ENCODE data around the gene ZSCAN22. TPM values are rescaled to one million over a fixed set of nuclear protein-coding genes. Genes with fewer than 3 reads are reported as not detected.
"Not testable (repeated sequence)": the region's sequence is repeated elsewhere in the genome, so short reads cannot be mapped to it uniquely, and the experiment has no call there.

Gene ZSCAN22
- total RNA-seq, 1 donor from 2014 or later, result 5.4 TPM

- peaks cover 56% of the 10 kb centered on the region for H3K36me3 Mint-ChIP-seq
- no peak for DNase-seq (ENCODE audit: extremely low spot score, unreplicated experiment)
- H3K9me3 Mint-ChIP-seq, result no peaks in the 10 kb centered on the region
- TF ChIP-seq, protein P1, sequence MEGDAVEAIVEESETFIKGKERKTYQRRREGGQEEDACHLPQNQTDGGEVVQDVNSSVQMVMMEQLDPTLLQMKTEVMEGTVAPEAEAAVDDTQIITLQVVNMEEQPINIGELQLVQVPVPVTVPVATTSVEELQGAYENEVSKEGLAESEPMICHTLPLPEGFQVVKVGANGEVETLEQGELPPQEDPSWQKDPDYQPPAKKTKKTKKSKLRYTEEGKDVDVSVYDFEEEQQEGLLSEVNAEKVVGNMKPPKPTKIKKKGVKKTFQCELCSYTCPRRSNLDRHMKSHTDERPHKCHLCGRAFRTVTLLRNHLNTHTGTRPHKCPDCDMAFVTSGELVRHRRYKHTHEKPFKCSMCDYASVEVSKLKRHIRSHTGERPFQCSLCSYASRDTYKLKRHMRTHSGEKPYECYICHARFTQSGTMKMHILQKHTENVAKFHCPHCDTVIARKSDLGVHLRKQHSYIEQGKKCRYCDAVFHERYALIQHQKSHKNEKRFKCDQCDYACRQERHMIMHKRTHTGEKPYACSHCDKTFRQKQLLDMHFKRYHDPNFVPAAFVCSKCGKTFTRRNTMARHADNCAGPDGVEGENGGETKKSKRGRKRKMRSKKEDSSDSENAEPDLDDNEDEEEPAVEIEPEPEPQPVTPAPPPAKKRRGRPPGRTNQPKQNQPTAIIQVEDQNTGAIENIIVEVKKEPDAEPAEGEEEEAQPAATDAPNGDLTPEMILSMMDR (conservative IDR thresholded peaks at IDR 0.05), result no peak
- H3K27me3 Mint-ChIP-seq, result no peaks in the 10 kb centered on the region
- H3K4me3 Mint-ChIP-seq, result peak overlapping the region; percentile 100
- peaks cover 14% of the 10 kb centered on the region for H3K4me1 Mint-ChIP-seq (ENCODE audit: unreplicated experiment)
- H3K27ac Mint-ChIP-seq, result peak overlapping the region; percentile 97
Measured at GRCh38 chr19:58305932-58306323, 20.9 kb upstream of the ZSCAN22 start.

- Mint-ChIP-seq H3K36me3 (peaks cover 56% of the 10 kb centered on the region), H3K27me3 (no peaks in the 10 kb centered on the region)
- TF ChIP-seq, protein P1 (conservative IDR thresholded peaks at IDR 0.05), result no peak
Measured at GRCh38 chr19:58307736-58308135, 19.1 kb upstream of the ZSCAN22 start.

GRCh38 chr19:58310685-58311084, 16.1 kb upstream of the ZSCAN22 start:
- H3K27ac Mint-ChIP-seq; H3K4me3 Mint-ChIP-seq; DNase-seq (ENCODE audit: extremely low spot score, unreplicated experiment); H3K27me3 Mint-ChIP-seq; H3K4me1 Mint-ChIP-seq (ENCODE audit: unreplicated experiment); H3K9me3 Mint-ChIP-seq: not testable (repeated sequence)
- TF ChIP-seq, protein P1 (conservative IDR thresholded peaks at IDR 0.05), result peak; percentile 70
- peaks cover 64% of the 10 kb centered on the region for H3K36me3 Mint-ChIP-seq

More at GRCh38 chr19:58307736-58308135, 19.1 kb upstream of the ZSCAN22 start:
- H3K27ac Mint-ChIP-seq, result no peak overlapping the region
- DNase-seq (ENCODE audit: extremely low spot score, unreplicated experiment), result no peak
- H3K4me1 Mint-ChIP-seq (ENCODE audit: unreplicated experiment), result peaks cover 14% of the 10 kb centered on the region
- no peaks in the 10 kb centered on the region for H3K9me3 Mint-ChIP-seq
- peak overlapping the region; percentile 21 for H3K4me3 Mint-ChIP-seq

DNA sequence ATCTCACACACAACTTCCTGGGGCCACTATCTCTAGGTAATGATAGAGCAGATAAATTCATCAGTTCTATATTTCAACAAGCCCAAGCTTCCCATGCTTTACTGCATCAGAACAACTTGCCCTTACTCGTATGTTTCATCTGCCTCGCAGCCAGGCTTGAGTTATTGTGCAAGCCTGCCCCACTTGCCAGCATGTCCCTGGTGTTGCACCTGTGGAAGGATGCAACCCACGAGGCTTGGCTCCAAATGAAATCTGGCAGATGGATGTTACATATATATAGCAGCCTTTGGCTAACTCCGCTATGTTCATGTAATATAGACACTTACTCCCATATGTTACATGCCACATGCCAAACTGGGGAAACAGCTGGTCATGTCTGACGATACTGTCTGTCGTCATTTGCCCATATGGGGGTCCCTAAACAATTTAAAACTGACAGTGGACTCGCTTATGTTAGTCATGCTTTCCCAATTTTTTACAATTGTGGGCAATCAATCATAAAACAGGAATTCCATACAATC, 15.4 kb upstream of the ZSCAN22 start:
- no peak for DNase-seq (ENCODE audit: extremely low spot score, unreplicated experiment)
- Mint-ChIP-seq H3K27me3 (no peaks in the 10 kb centered on the region), H3K4me3 (no peak overlapping the region), H3K9me3 (no peaks in the 10 kb centered on the region), H3K36me3 (peaks cover 58% of the 10 kb centered on the region), H3K27ac (no peak overlapping the region), H3K4me1 (ENCODE audit: unreplicated experiment) (no peaks in the 10 kb centered on the region)
- TF ChIP-seq, protein P1 (conservative IDR thresholded peaks at IDR 0.05), result no peak

DNA sequence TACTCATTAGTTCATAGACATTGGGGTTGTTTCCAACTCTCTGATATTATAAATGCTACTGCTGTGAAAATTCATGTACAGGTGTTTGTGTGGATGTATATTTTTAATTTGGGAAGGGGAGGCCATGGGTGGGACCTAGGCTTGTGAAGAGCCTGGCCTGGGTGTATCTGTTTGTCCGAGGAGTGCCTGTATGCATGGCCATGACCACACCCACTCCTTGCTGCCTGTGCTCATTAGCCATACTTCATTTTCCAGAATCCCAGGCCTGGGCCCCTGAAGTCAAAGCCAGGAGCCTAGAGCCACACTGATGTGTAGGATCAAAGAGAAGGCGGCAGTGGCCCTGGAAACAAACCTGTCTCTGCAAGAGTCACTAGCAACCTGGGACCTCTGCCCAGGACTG, 11.2 kb upstream of the ZSCAN22 start:
- Mint-ChIP-seq H3K4me1 (ENCODE audit: unreplicated experiment) (no peaks in the 10 kb centered on the region), H3K9me3 (no peaks in the 10 kb centered on the region), H3K4me3 (no peak overlapping the region), H3K27ac (no peak overlapping the region), H3K36me3 (peaks cover 28% of the 10 kb centered on the region), H3K27me3 (no peaks in the 10 kb centered on the region)
- no peak for DNase-seq (ENCODE audit: extremely low spot score, unreplicated experiment)
- TF ChIP-seq, protein P1 (conservative IDR thresholded peaks at IDR 0.05), result no peak

Data from type B pancreatic cell (in vitro differentiated cells).